RWPE1 (cell line): ENCODE results near the gene ADIG.

Experiments
- CTCF ChIA-PET: fragments of 350-600 bp; sonication (Branson Sonifier 250); formaldehyde crosslinking; extraction: SDS; loops from one replicate; lab custom pipeline; 2021; lab: Yijun Ruan, JAX
- POLR2A ChIA-PET: fragments of 400-600 bp; formaldehyde crosslinking; extraction: SDS; loops from one replicate; lab custom pipeline; 2020; ENCODE audit warnings: antibody characterized with exemption; ENCODE audit not compliant: low non-redundant PET; lab: Yijun Ruan, JAX
- DNase-seq: peaks from one replicate; pipeline ENCODE4 v3.0.0; 2012; ENCODE audit warnings: low spot score
- H3K27ac ChIP-seq: fragments of 450-650 bp; 2 replicates; pipeline ENCODE4 v1.5.1; 2017
- TF ChIP-seq, protein P1 (sequence below): fragments of 450-650 bp; conservative IDR thresholded peaks from 2 replicates; pipeline ENCODE4 v1.5.1; 2017; ENCODE audit warnings: low read depth, mild to moderate bottlenecking

Gene ADIG

DNA sequence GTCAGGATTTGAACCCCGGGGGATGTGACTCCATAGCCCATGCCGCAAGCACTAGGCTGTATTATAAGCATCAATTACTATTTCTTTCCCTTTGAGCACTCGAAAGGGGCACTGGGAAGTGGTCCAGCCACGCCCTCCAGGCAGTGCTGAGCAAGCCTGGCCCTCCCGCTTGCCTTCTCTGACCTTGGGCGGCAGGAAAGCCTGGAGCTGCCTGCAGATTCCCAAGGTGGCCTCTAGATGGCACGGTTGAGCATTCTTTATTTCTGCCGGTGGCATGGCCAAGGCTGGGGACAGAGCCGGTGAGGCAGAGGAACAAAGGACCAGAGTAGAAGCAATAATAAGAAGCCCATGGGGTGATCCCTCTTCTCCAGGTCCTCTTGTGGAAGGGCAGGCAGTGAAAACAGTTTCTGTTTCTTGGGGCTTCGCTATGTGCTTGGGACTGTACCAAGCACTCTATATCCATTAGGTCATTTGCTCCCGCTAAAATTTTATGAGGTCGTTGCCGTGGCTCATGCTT lies 52.6 kb downstream of the ADIG start:
- CTCF ChIA-PET, result interaction anchor here (0.5 to 2.2 kb wide), 22 partner anchors 10 to 935 kb away, joined by 3 to 12 read pairs (median 3); no protein-coding TSS in a partner anchor
- TF ChIP-seq, protein P1, sequence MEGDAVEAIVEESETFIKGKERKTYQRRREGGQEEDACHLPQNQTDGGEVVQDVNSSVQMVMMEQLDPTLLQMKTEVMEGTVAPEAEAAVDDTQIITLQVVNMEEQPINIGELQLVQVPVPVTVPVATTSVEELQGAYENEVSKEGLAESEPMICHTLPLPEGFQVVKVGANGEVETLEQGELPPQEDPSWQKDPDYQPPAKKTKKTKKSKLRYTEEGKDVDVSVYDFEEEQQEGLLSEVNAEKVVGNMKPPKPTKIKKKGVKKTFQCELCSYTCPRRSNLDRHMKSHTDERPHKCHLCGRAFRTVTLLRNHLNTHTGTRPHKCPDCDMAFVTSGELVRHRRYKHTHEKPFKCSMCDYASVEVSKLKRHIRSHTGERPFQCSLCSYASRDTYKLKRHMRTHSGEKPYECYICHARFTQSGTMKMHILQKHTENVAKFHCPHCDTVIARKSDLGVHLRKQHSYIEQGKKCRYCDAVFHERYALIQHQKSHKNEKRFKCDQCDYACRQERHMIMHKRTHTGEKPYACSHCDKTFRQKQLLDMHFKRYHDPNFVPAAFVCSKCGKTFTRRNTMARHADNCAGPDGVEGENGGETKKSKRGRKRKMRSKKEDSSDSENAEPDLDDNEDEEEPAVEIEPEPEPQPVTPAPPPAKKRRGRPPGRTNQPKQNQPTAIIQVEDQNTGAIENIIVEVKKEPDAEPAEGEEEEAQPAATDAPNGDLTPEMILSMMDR, result peak; percentile 99
- no peak overlapping the region for H3K27ac ChIP-seq
- DNase-seq, result peak; percentile 88
- POLR2A ChIA-PET, result no interaction called here

GRCh38 chr20:38635721-38636288 lies 54.8 kb downstream of the ADIG start:
- no peak overlapping the region for H3K27ac ChIP-seq
- peak; percentile 49 for DNase-seq
- ChIA-PET POLR2A (no interaction called here), CTCF (interaction anchor here (1.4 kb wide), 1 partner anchor 13 kb away, joined by 4 read pairs; no protein-coding TSS in a partner anchor)
- TF ChIP-seq, protein P1, result no peak
